Karpas-422 (cell line): ENCODE data around the gene TNNI3. TPM values are rescaled to one million over a fixed set of nuclear protein-coding genes. Genes with fewer than 3 reads are reported as not detected.
"Not testable (repeated sequence)": the region's sequence is repeated elsewhere in the genome, so short reads cannot be mapped to it uniquely, and the experiment has no call there.

Experiments used
- DNase-seq: peaks from one replicate; pipeline ENCODE4 v3.0.0-alpha.2; 2015
- H2AFZ ChIP-seq: fragments of 200-600 bp; sonication (generic); 2 replicates; pipeline ENCODE4 v1.6.1; 2014; ENCODE audit warnings: antibody characterized with exemption, low read length, mixed read lengths
- H3K27ac ChIP-seq: fragments of 200-600 bp; sonication (generic); 2 replicates; pipeline ENCODE4 v1.5.1; 2014; ENCODE audit warnings: mild to moderate bottlenecking, low read length, moderate library complexity
- H3K27me3 ChIP-seq: fragments of 200-600 bp; sonication (generic); 2 replicates; pipeline ENCODE4 v1.6.1; 2014; ENCODE audit warnings: low read length, mixed read lengths
- H3K36me3 ChIP-seq: fragments of 200-600 bp; sonication (generic); 2 replicates; pipeline ENCODE4 v1.6.1; 2014; ENCODE audit warnings: low read length, mixed read lengths; ENCODE audit not compliant: insufficient read depth
- H3K4me1 ChIP-seq: fragments of 200-600 bp; sonication (generic); 2 replicates; pipeline ENCODE4 v1.6.1; 2014; ENCODE audit warnings: mild to moderate bottlenecking, low read length, mixed read lengths
- H3K4me2 ChIP-seq: fragments of 200-600 bp; sonication (generic); 2 replicates; pipeline ENCODE4 v1.6.1; 2014; ENCODE audit warnings: low read length, low read depth, mild to moderate bottlenecking; ENCODE audit not compliant: poor library complexity, severe bottlenecking
- H3K4me3 ChIP-seq: fragments of 200-600 bp; sonication (generic); 2 replicates; pipeline ENCODE4 v1.5.1; 2014; ENCODE audit warnings: mild to moderate bottlenecking, antibody characterized with exemption, low read length, mixed read lengths
- H3K79me2 ChIP-seq: fragments of 200-600 bp; sonication (generic); 2 replicates; pipeline ENCODE4 v1.6.1; 2014; ENCODE audit warnings: mild to moderate bottlenecking, low read length, mixed read lengths
- H3K9ac ChIP-seq: fragments of 200-600 bp; sonication (generic); 2 replicates; pipeline ENCODE4 v1.6.0; 2014; ENCODE audit warnings: low read length
- H3K9me2 ChIP-seq: fragments of 200-600 bp; sonication (generic), shearing (Covaris generic); replicated peaks from 2 replicates; pipeline ENCODE4 v1.6.0; 2014; ENCODE audit warnings: mild to moderate bottlenecking, low read length, moderate library complexity; ENCODE audit not compliant: insufficient read depth
- H3K9me3 ChIP-seq: fragments of 300-700, 200-600 bp; sonication (generic); 2 replicates; pipeline ENCODE4 v1.6.1; 2014; ENCODE audit warnings: low read length, mixed read lengths
- H4K20me1 ChIP-seq: fragments of 200-600 bp; sonication (generic); 2 replicates; pipeline ENCODE4 v1.6.1; 2014; ENCODE audit warnings: mild to moderate bottlenecking, antibody characterized with exemption, low read length, low read depth; ENCODE audit not compliant: insufficient read depth
- total RNA-seq: library from RNA; depleted of rRNA; stranded (reverse); fragments of >200 nt; shearing (Covaris generic); gene quantifications from 2 replicates; pipeline ENCODE4 v1.2.3, GENCODE V29; 2014; ENCODE audit warnings: low replicate concordance

Gene TNNI3
- total RNA-seq, 1 experiment from 2014 or later, result 0.93 TPM

DNA sequence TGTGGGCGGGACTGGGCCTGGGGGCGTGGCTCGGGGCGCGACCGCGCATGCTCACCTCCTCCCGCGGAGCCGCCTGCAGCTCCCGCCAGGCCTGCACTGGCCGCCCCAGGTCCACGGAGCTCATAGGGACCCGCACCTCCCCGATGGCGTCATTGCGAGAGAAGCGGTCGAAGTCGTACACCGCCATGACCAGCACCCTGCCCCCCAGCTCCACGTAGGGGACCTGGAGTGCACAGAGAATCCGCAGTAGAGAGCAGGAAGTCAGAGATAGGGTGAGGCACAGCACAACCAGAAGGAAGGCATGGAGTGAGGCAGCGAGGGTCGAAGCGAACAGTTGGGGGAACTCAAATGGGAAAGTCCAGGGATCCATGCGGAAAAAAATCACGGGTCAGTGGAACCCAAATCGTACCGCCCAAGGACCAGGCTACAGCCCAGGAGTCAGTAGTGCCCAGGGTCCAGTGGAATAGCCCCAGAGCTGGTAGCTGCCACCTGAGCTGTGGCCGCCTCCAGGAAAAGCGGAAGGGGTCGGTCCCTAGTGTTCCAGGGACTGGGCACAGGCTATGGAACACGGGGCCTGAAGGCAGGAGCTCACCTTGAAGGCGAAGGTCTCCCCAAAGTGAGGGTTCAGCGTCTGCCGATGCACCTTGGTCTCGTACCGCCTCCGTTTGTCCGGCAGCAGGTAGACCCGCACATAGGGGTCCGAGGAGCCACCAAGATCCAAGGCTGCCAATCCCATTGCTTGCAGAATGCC lies 17.8 kb upstream of the TNNI3 start:
- Histone ChIP-seq H2AFZ (no peak overlapping the region), H3K9me3 (no peaks in the 10 kb centered on the region), H3K27me3 (no peaks in the 10 kb centered on the region)

DNA sequence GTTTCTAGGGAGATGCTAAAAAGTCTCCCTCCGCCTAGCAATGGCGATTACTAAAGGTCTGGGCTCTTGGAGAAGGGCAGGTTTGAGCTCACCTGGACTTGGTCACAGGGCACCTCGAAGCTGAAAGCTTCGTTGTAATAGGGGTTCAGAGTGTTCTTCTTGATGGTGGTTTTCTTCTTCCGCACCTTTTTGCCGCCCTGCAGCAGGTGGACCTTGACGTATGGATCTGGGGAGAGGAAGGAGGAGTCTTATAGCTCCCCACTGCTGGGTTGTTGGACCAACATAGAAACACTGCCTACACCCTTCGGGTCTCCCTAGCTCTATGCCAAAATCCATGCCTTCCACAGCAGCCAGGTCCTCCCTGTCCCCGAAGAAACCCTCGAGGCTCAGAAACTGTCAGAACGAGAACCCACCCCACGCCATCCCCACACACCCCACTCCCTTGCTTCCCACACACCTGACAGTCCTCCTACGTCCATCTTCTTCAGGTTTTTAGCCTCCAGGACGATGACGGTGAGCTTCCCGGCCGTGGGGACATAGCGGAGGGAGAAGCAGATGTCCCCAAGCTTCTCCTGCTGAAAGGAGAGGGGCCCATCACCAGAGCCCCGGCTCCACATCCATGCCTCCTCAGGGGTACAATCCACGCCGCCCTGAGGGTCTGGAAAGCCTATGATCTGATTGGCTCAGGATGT lies 17.0 kb upstream of the TNNI3 start:
- Histone ChIP-seq H3K27ac (no peak overlapping the region), H3K9me2 (no peaks in the 10 kb centered on the region), H3K9me3 (no peaks in the 10 kb centered on the region), H3K27me3 (no peaks in the 10 kb centered on the region), H3K4me2 (no peak overlapping the region), H3K36me3 (no peaks in the 10 kb centered on the region), H3K4me3 (no peak overlapping the region), H3K9ac (no peak overlapping the region), H3K79me2 (no peaks in the 10 kb centered on the region), H4K20me1 (peaks cover 3% of the 10 kb centered on the region), H3K4me1 (peaks cover 12% of the 10 kb centered on the region), H2AFZ (no peak overlapping the region)
- DNase-seq, result no peak

More for the DNA sequence above, 17.8 kb upstream of the TNNI3 start:
- H3K4me2 ChIP-seq, result no peak overlapping the region
- no peak overlapping the region for H3K9ac ChIP-seq
- H3K79me2 ChIP-seq, result no peaks in the 10 kb centered on the region
- H3K36me3 ChIP-seq, result no peaks in the 10 kb centered on the region
- H3K27ac ChIP-seq, result no peak overlapping the region
- H3K9me2 ChIP-seq, result no peaks in the 10 kb centered on the region
- DNase-seq, result no peak
- peaks cover 7% of the 10 kb centered on the region for H4K20me1 ChIP-seq
- no peak overlapping the region for H3K4me3 ChIP-seq
- H3K4me1 ChIP-seq, result peaks cover 16% of the 10 kb centered on the region

DNA sequence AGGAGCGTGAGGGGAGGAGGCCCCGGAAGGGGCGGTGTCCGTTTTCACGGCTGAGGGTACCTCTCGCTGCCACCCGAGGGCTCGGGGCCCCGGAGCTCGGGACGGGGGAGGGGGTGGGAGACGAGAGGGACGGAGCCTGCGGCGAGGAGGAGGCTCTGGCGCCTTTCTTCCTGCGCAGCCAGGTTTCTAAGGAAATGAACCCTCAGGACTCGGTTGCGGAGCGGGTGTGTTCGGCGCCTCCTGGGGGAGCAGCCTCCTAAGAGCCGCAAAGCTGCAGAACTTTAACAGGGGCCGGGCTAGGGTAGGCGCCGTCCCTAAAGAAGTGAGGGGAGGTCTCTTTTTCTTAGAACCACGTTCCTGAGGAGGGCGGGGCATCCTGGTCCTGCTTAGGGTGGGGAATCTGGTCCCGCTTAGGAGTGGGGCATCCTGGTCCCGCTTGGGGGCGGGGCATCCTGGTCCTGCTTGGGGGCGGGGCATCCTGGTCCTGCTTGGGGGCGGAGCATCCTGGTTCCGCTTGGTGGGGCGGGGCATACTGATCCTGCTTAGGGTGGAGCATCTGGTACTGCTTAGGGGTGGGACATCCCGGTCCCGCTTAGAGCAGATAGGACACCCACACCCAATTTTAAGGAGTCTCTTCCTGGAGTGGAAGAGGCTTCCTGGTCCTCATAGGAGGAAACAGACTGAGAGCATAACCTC lies 16.3 kb upstream of the TNNI3 start:
- Histone ChIP-seq H3K27ac (no peak overlapping the region), H3K27me3 (no peaks in the 10 kb centered on the region), H2AFZ (no peak overlapping the region), H3K36me3 (no peaks in the 10 kb centered on the region), H3K4me1 (peaks cover 5% of the 10 kb centered on the region), H3K4me3 (no peak overlapping the region), H3K9ac (no peak overlapping the region), H3K4me2 (no peak overlapping the region), H3K79me2 (no peaks in the 10 kb centered on the region), H3K9me3 (no peaks in the 10 kb centered on the region), H4K20me1 (no peaks in the 10 kb centered on the region), H3K9me2 (no peaks in the 10 kb centered on the region)
- peak; percentile 42 for DNase-seq

DNA sequence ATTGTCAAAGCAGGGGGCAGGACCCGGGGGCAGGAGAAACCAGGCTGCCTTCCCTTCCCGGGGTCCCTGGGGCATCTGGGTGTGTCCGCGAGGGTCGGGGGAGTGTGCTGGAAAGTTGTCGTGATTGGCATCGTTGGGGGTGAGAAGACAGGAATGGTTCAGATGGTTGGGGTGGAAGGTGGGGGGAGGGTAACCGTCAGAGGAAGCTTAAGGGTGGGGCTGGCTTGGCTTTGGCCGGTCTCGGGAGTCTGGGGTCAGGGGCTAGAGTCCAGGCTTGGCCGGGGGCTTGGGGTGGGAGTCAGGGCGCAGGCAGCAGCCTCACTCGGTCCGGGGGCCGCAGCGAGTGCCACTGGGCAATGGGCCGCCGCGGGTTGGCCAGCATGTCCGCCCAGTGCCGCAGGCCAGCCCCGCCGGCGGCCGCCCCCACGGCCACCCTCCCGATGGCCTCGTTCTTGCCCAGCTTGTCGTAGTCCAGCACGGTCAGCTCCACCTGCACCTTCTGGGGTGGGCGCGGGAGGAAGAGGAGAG lies 15.7 kb upstream of the TNNI3 start:
- H3K27me3 ChIP-seq, result no peaks in the 10 kb centered on the region
- H3K9me3 ChIP-seq, result no peaks in the 10 kb centered on the region
- H3K4me3 ChIP-seq, result no peak overlapping the region
- no peak overlapping the region for H2AFZ ChIP-seq
- H3K27ac ChIP-seq, result no peak overlapping the region
- DNase-seq, result no peak
- H3K4me2 ChIP-seq, result no peak overlapping the region
- no peaks in the 10 kb centered on the region for H3K9me2 ChIP-seq
- H3K9ac ChIP-seq, result no peak overlapping the region
- H3K79me2 ChIP-seq, result no peaks in the 10 kb centered on the region
- no peaks in the 10 kb centered on the region for H4K20me1 ChIP-seq
- no peaks in the 10 kb centered on the region for H3K36me3 ChIP-seq
- no peaks in the 10 kb centered on the region for H3K4me1 ChIP-seq

DNA sequence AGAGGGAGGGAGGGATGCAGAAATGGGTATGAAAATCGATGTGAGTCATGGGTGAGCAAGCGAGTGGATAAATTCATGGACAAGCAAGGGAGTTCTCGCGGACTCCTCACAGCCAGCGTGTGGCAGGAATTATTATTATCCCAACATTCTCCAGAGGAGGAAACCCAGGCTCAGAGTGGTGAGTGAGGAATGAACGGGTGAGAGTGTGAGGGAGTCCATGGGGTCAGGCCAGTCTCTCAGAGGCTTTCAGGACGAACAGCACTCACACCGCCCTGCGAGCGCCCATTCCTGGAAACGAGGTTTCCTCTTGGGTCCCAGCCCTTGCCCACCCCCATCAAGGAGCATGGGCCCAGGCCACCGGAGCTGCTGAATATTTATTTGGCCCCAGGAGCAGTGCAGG lies 15.2 kb upstream of the TNNI3 start:
- Histone ChIP-seq H4K20me1 (no peaks in the 10 kb centered on the region), H3K4me1 (no peaks in the 10 kb centered on the region), H3K9me2 (no peaks in the 10 kb centered on the region), H3K9me3 (no peaks in the 10 kb centered on the region), H3K79me2 (no peaks in the 10 kb centered on the region), H3K4me2 (no peak overlapping the region), H2AFZ (no peak overlapping the region), H3K4me3 (no peak overlapping the region), H3K27me3 (no peaks in the 10 kb centered on the region), H3K36me3 (no peaks in the 10 kb centered on the region), H3K27ac (no peak overlapping the region), H3K9ac (no peak overlapping the region)
- peak; percentile 38 for DNase-seq

DNA sequence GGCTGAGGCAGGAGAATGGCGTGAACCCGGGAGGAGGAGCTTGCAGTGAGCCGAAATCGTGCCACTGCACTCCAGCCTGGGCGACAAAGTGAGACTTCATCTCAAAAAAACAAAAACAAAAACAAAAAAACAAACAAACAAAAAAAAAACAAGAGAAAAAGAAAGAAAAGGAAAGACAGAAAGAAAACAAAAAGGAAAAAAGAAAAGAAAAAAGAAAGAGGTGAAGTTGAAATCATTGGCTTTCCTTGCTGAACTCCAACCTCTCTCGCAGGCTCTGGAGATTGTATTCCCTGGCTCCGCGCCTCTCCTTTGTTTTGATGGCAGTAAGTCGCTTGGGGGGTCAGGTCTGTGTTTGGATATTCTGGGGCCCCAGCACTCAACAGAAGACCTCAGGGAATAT lies 14.8 kb upstream of the TNNI3 start:
- not testable (repeated sequence) for H2AFZ ChIP-seq

DNA sequence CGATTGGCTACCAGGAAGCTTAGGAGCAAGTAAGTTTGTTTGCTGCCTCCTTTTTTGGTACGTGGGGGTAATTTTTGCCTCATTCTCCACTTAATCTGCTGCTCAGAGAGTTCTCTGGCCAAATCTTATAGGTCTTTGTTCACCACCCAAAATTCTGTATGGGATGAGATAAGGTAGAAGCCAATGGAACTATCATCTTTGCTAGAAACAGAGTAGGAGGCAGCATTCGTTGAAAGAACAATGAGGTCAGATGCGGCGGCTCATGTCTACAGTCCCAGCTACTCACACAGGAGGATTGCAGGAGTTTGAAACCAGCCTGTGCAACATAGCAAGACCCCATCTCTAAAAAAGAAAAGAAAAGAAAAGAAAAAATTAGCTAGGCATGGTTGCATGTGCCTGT lies 13.9 kb upstream of the TNNI3 start:
- Histone ChIP-seq H3K27ac (no peak overlapping the region), H3K4me3 (no peak overlapping the region), H3K4me2 (no peak overlapping the region), H3K9ac (no peak overlapping the region), H3K27me3 (no peaks in the 10 kb centered on the region), H3K36me3 (no peaks in the 10 kb centered on the region), H3K79me2 (no peaks in the 10 kb centered on the region), H3K9me3 (no peaks in the 10 kb centered on the region), H2AFZ (no peak overlapping the region), H3K9me2 (no peaks in the 10 kb centered on the region), H4K20me1 (no peaks in the 10 kb centered on the region), H3K4me1 (no peaks in the 10 kb centered on the region)
- no peak for DNase-seq

More for the DNA sequence above, 14.8 kb upstream of the TNNI3 start:
- not testable (repeated sequence) for H4K20me1 ChIP-seq, H3K79me2 ChIP-seq, H3K9me3 ChIP-seq, H3K4me3 ChIP-seq, H3K27me3 ChIP-seq, H3K36me3 ChIP-seq, DNase-seq, H3K27ac ChIP-seq, H3K4me2 ChIP-seq, H3K4me1 ChIP-seq, H3K9me2 ChIP-seq, H3K9ac ChIP-seq

DNA sequence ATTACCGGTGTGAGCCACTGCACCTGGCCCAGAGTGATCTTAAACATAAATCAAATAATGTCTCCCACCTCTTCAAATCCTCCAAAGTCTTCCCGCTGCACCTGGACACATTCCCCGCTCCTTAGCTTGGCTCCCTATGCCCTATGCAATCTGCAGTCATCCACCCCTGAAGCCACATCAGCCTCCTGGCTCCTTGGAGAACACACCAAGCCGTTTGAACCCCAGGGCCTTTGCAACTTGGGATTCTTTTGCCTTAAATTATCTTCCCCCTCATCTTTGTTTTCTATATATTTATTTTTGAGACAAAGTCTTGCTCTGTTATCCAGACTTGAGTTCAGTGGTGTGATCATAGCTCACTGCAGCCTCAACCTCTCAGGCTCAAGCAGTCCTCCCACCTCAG lies 11.6 kb upstream of the TNNI3 start:
- no peaks in the 10 kb centered on the region for H3K36me3 ChIP-seq
- no peak overlapping the region for H3K9ac ChIP-seq
- H3K4me1 ChIP-seq, result no peaks in the 10 kb centered on the region
- no peaks in the 10 kb centered on the region for H3K9me2 ChIP-seq
- H2AFZ ChIP-seq, result no peak overlapping the region
- H4K20me1 ChIP-seq, result no peaks in the 10 kb centered on the region
- no peak overlapping the region for H3K4me3 ChIP-seq
- DNase-seq, result no peak
- H3K9me3 ChIP-seq, result no peaks in the 10 kb centered on the region
- H3K79me2 ChIP-seq, result no peaks in the 10 kb centered on the region
- H3K27ac ChIP-seq, result no peak overlapping the region
- no peaks in the 10 kb centered on the region for H3K27me3 ChIP-seq
- no peak overlapping the region for H3K4me2 ChIP-seq
